ENCODE results near the gene DIRAS2. TPM values are rescaled to one million over a fixed set of nuclear protein-coding genes. Genes with fewer than 3 reads are reported as not detected.

The DIRAS2 gene
- total and polyA plus RNA-seq, 2 donors (not counting 3 experiments of a cell fraction or from before 2014, with no cell fraction given) = not detected

DNA sequence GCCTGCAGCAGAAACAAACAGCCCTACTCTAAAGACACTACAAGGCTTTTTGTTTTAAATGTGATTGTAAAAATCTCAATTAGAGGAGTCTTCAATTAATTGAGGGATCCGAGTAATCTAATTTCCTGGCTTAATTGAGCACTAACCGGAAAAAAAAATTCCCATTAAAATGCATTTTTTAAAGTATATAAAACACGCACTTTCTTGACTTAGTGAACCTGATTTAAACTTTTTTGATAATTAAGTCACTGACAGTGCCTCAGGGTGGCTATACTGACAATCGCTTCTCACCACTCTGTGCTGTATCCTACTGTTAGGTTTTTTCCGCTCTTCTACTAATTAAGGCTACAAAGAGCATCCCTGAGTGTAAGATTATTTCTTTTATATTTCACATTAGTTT lies 44.4 kb downstream of the DIRAS2 start:
- Histone ChIP-seq H3K27me3 (ENCODE audit: control insufficient read depth in 2 of 2, insufficient read depth in 2 of 2, low read length in 2 of 2) (no peaks in the 10 kb centered on the region), H3K4me1 (ENCODE audit: control insufficient read depth, extremely low read depth, insufficient read depth, low read length) (no peaks in the 10 kb centered on the region), H3K27ac (ENCODE audit: insufficient read depth, low read depth, low read length) (no peak overlapping the region), H3K79me2 (ENCODE audit: control insufficient read depth, insufficient read depth, low read length) (no peaks in the 10 kb centered on the region), H3K36me3 (ENCODE audit: control insufficient read depth in 2 of 2, extremely low read depth in 1 of 2, insufficient read depth in 2 of 2, low read length in 2 of 2) (no peaks in the 10 kb centered on the region), H2AFZ (ENCODE audit: low read depth, low read length) (no peak overlapping the region), H3K9me3 (replicated peaks; ENCODE audit: control insufficient read depth, insufficient read depth, low read length) (no peaks in the 10 kb centered on the region), H3K9ac (replicated peaks; ENCODE audit: extremely low read depth, insufficient read depth, low read length) (no peak overlapping the region), H3K9me1 (replicated peaks; ENCODE audit: control insufficient read depth, extremely low read depth, insufficient read depth, low read length) (no peaks in the 10 kb centered on the region), H4K20me1 (replicated peaks; ENCODE audit: control insufficient read depth, extremely low read depth, insufficient read depth, low read length) (no peaks in the 10 kb centered on the region), H3K4me3 (replicated peaks in 1 of 3; ENCODE audit: insufficient read depth in 1 of 3, low read depth in 1 of 3, low read length in 3 of 3) (no peak overlapping the region), H3K4me2 (ENCODE audit: insufficient read depth, low read length) (no peak overlapping the region)
- dilution Hi-C loops (cut with MboI; ENCODE audit: extremely low pct_ligation_motif_present, low sequenced_read_pairs) = no loop called here
- POLR2A ChIA-PET = no interaction called here
- CTCF ChIA-PET = no interaction called here
- DNase-seq (ENCODE audit: low read depth, low spot score) = no peak
- BruUV-seq (replicated peaks) = no TSS peak
- intact Hi-C loops (cut with micrococcal nuclease) = no loop called here
- TF ChIP-seq POLR2AphosphoS5 (IDR thresholded peaks at IDR 0.05; ENCODE audit: insufficient read depth, low read depth, low read length) (no peak), FOS (IDR thresholded peaks at IDR 0.05; ENCODE audit: borderline replicate concordance, insufficient read depth, low read length) (no peak), EZH2 (IDR thresholded peaks at IDR 0.05; ENCODE audit: borderline replicate concordance, low read depth, low read length, severe bottlenecking) (no peak), GATA2 (IDR thresholded peaks at IDR 0.05; ENCODE audit: insufficient read depth, insufficient read length, low read depth, low read length) (no peak), JUN (IDR thresholded peaks at IDR 0.05; ENCODE audit: borderline replicate concordance, insufficient read depth, insufficient read length, low read depth) (no peak), MYC (IDR thresholded peaks at IDR 0.05; ENCODE audit: low read depth, low read length) (no peak), CTCF (IDR thresholded peaks at IDR 0.05; ENCODE audit: extremely low read depth in 1 of 2, insufficient read depth in 1 of 2, low read depth in 1 of 2, low read length in 2 of 2) (no peak), POLR2A (IDR thresholded peaks at IDR 0.05; ENCODE audit: low read depth, low read length) (no peak)
- TF ChIP-seq, protein P1, sequence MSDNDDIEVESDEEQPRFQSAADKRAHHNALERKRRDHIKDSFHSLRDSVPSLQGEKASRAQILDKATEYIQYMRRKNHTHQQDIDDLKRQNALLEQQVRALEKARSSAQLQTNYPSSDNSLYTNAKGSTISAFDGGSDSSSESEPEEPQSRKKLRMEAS (IDR thresholded peaks at IDR 0.05; ENCODE audit: insufficient read depth, insufficient read length) = no peak
- no peak for FAIRE-seq
